Keratinocyte (primary cell): ENCODE measurements around the gene SSTR4.

Experiments
- EZH2 ChIP-seq: IDR thresholded peaks from one replicate; pipeline ENCODE4 v1.6.1; 2012; ENCODE audit warnings: inconsistent platforms, mild to moderate bottlenecking, low read length, moderate library complexity
- TF ChIP-seq, protein P1 (sequence below), 3 experiments: IDR thresholded peaks in 1 of 3; conservative IDR thresholded peaks in 1 of 3; optimal IDR thresholded peaks in 1 of 3; 2 replicates in 2 of 3; 3 replicates in 1 of 3; pipeline versions ENCODE3 to v1.5.1; 2011; ENCODE audit warnings: low read length in 3 of 3, mild to moderate bottlenecking in 3 of 3, moderate library complexity in 2 of 3, control low read depth in 1 of 3, inconsistent platforms in 1 of 3; ENCODE audit not compliant: insufficient read depth in 2 of 3; ENCODE audit errors: extremely low read depth in 1 of 3

DNA sequence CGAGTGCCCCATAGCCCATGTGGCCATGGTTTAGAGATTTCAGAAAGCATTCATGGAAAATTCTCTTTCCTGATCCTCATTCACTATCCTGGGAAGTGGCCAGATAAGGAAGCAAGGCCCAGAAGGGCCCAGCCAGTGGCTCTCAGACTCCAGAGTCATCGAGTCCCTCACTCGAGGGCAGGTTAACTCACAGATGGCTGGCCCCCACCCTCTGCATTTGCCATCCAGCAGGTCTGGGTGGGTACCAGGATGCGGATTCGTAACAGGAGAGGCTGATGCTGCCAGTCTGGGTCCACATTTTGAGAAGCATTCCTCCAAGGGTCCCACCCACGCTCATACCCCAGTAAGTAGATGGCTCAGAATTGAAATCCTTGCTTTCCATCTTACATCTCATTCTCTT lies 3.8 kb upstream of the SSTR4 start:
- TF ChIP-seq, protein P1, sequence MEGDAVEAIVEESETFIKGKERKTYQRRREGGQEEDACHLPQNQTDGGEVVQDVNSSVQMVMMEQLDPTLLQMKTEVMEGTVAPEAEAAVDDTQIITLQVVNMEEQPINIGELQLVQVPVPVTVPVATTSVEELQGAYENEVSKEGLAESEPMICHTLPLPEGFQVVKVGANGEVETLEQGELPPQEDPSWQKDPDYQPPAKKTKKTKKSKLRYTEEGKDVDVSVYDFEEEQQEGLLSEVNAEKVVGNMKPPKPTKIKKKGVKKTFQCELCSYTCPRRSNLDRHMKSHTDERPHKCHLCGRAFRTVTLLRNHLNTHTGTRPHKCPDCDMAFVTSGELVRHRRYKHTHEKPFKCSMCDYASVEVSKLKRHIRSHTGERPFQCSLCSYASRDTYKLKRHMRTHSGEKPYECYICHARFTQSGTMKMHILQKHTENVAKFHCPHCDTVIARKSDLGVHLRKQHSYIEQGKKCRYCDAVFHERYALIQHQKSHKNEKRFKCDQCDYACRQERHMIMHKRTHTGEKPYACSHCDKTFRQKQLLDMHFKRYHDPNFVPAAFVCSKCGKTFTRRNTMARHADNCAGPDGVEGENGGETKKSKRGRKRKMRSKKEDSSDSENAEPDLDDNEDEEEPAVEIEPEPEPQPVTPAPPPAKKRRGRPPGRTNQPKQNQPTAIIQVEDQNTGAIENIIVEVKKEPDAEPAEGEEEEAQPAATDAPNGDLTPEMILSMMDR (optimal IDR thresholded peaks at IDR 0.05 in 1 of 3, IDR thresholded peaks at IDR 0.05 in 1 of 3, conservative IDR thresholded peaks at IDR 0.05 in 1 of 3; ENCODE audit: extremely low read depth in 1 of 3, insufficient read depth in 2 of 3, low read length in 3 of 3): no peak
- no peak for TF ChIP-seq EZH2
